Lung (tissue), 16 donors: ENCODE data around the gene NME8. TPM values are rescaled to one million over a fixed set of nuclear protein-coding genes. Genes with fewer than 3 reads are reported as not detected.
"Not testable (repeated sequence)": the region's sequence is repeated elsewhere in the genome, so short reads cannot be mapped to it uniquely, and the experiment has no call there.

Experiments
- ATAC-seq: fragments of 200-7000 bp; cut with Tn5 transposase; one replicate; pipeline ENCODE4 v1.9.1; 2020; ENCODE audit warnings: moderate number of reproducible peaks; ENCODE audit not compliant: insufficient read depth, low FRiP score
- DNase-seq, 3 donors: peaks; one replicate each; pipeline ENCODE4 v3.0.0-alpha.2; 2013 to 2017
- H3K27ac ChIP-seq, 2 donors: one replicate each; pipeline ENCODE4 v1.5.1; 2013; ENCODE audit warnings: mild to moderate bottlenecking in 2 of 2, moderate library complexity in 2 of 2, control low read depth in 1 of 2, inconsistent platforms in 1 of 2, low read depth in 1 of 2, low read length in 1 of 2
- H3K27me3 ChIP-seq, 3 donors: one replicate each; pipeline ENCODE4 v1.5.1; 2013; ENCODE audit warnings: low read length in 2 of 3; ENCODE audit not compliant: control insufficient read depth in 3 of 3, insufficient read depth in 3 of 3
- H3K36me3 ChIP-seq, 4 donors: one replicate each; pipeline ENCODE4 v1.5.1; 2013; ENCODE audit warnings: low read length in 4 of 4, mild to moderate bottlenecking in 1 of 4, moderate library complexity in 1 of 4; ENCODE audit not compliant: control insufficient read depth in 4 of 4, insufficient read depth in 4 of 4
- H3K4me1 ChIP-seq, 5 donors: one replicate each; pipeline ENCODE4 v1.5.1; 2013; ENCODE audit warnings: low read length in 5 of 5, mild to moderate bottlenecking in 2 of 5, moderate library complexity in 1 of 5; ENCODE audit not compliant: control insufficient read depth in 5 of 5, insufficient read depth in 5 of 5
- H3K4me3 ChIP-seq: one replicate; pipeline ENCODE4 v1.5.1; 2013; ENCODE audit warnings: mild to moderate bottlenecking, control low read depth, moderate library complexity
- H3K9ac ChIP-seq, 2 donors: one replicate each; pipeline ENCODE4 v1.5.1; 2013; ENCODE audit warnings: low read length in 2 of 2, control low read depth in 1 of 2; ENCODE audit not compliant: insufficient read depth in 1 of 2
- H3K9me3 ChIP-seq, 4 donors: one replicate each; pipeline ENCODE4 v1.5.1; 2013; ENCODE audit warnings: low read length in 3 of 4, mild to moderate bottlenecking in 1 of 4, moderate library complexity in 1 of 4; ENCODE audit not compliant: control insufficient read depth in 4 of 4, insufficient read depth in 3 of 4
- WGBS, 2 donors: extraction: QIAGEN DNeasy Blood & Tissue Kit; methylation state at CpG; one replicate each; pipeline ENCODE4 v1.1.7; 2013; 5-methylcytosine and 5-hydroxymethylcytosine counted together
- long read RNA-seq, 5 donors: transcript quantifications; one replicate each; lab custom pipeline, GENCODE V29; 2026
- polyA plus RNA-seq, 2 donors: library from polyadenylated mRNA; stranded (reverse); fragments of 200-250 nt; gene quantifications; one replicate each; pipeline ENCODE4 v1.2.1, GENCODE V29; 2013
- total RNA-seq, 2 donors: library from RNA; depleted of rRNA in 1 of 2; stranded (reverse); fragments of >200 nt in 1 of 2; gene quantifications; one replicate each; pipeline ENCODE4 v1.2.1, GENCODE V29; 2014 to 2021
- TF ChIP-seq, protein P1 (sequence below): IDR thresholded peaks from 2 replicates; pipeline ENCODE4 v1.5.1; 2012; ENCODE audit warnings: mild to moderate bottlenecking; ENCODE audit errors: control extremely low read depth, extremely low read depth
- donor health status: control.
- donor health status: control.
- donor health status: Bipolar disorder and iron deficiency.
- donor health status: healthy.
- donor health status: DM: yes; HTN: yes; CAD: no.

The NME8 gene, protein sequence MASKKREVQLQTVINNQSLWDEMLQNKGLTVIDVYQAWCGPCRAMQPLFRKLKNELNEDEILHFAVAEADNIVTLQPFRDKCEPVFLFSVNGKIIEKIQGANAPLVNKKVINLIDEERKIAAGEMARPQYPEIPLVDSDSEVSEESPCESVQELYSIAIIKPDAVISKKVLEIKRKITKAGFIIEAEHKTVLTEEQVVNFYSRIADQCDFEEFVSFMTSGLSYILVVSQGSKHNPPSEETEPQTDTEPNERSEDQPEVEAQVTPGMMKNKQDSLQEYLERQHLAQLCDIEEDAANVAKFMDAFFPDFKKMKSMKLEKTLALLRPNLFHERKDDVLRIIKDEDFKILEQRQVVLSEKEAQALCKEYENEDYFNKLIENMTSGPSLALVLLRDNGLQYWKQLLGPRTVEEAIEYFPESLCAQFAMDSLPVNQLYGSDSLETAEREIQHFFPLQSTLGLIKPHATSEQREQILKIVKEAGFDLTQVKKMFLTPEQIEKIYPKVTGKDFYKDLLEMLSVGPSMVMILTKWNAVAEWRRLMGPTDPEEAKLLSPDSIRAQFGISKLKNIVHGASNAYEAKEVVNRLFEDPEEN
- total RNA-seq (under 1 TPM; 0.28 to 0.77 TPM), polyA plus RNA-seq (1 to 10 TPM in 1 of 2 donors, under 1 TPM in 1; 0.65 to 1.8 TPM)
- long read RNA-seq, donor 1 = 0 reads
- long read RNA-seq, donor 2 = 0 reads
- long read RNA-seq, donor 3 = 0 reads
- long read RNA-seq, donor 4 = 0 reads
- long read RNA-seq, donor 5 = 0 reads

DNA sequence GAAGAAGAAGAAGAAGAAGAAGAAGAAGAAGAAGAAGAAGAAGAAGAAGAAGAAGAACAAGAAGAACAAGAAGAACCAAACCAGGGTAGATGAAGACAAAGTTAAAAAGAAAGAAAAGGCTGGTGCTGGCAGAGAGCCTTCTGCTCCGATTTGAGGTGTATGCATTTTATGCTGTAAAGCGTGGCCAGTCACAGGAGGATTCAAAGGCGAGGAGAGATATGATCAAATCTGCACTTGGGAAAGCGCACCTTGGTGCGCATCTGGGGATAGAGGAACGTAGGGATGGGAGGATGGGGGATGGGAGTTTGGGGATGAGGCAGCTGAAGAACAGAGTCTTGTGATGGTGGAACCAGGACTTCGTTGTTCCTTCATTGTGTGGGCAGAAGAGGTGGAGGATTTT lies at the start of gene NME8:
Gene NME8 (plus strand): TSS at position 301 of the 400 bp plus-strand sequence. CDS start 1,670 bp downstream, outside the sequence.
- Histone ChIP-seq H3K27me3 (no peaks in the 10 kb centered on the region), H3K4me1 (no peaks in the 10 kb centered on the region), H3K36me3 (no peaks in the 10 kb centered on the region), H3K9ac (no peak within 1 kb of the TSS), H3K4me3 (no peak within 1 kb of the TSS), H3K27ac (no peak within 1 kb of the TSS), H3K9me3 (no peaks in the 10 kb centered on the region)
- 79 to 89% methylated on average over 7 of the region's 7 CpGs for WGBS, 2 donors
- DNase-seq (no peak), ATAC-seq (no peak)
- TF ChIP-seq, protein P1, sequence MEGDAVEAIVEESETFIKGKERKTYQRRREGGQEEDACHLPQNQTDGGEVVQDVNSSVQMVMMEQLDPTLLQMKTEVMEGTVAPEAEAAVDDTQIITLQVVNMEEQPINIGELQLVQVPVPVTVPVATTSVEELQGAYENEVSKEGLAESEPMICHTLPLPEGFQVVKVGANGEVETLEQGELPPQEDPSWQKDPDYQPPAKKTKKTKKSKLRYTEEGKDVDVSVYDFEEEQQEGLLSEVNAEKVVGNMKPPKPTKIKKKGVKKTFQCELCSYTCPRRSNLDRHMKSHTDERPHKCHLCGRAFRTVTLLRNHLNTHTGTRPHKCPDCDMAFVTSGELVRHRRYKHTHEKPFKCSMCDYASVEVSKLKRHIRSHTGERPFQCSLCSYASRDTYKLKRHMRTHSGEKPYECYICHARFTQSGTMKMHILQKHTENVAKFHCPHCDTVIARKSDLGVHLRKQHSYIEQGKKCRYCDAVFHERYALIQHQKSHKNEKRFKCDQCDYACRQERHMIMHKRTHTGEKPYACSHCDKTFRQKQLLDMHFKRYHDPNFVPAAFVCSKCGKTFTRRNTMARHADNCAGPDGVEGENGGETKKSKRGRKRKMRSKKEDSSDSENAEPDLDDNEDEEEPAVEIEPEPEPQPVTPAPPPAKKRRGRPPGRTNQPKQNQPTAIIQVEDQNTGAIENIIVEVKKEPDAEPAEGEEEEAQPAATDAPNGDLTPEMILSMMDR = no peak

DNA sequence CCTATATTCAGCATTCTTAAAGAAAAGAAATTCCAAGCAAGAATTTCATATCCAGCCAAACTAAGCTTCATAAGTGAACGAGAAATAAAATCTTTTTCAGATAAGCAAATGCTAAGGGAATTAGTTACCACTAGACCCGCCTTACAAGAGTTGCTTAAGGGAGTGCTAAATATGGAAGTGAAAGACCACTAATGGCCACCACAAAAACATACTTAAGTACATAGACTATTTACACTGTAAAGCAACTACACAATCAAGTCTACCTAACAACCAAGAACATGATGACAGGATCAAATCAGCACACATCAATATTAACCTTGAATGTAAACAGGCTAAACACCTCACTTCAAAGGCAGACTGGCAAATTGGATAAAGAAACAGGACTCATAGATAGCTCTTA lies 42.2 kb upstream of the NME8 start:
- Histone ChIP-seq H3K9ac (no peak overlapping the region), H3K27ac (no peak overlapping the region), H3K4me1 (no peaks in the 10 kb centered on the region), H3K36me3 (no peaks in the 10 kb centered on the region), H3K4me3 (no peak overlapping the region), H3K9me3 (peaks cover 0 to 3% (median 0%) of the 10 kb centered on the region in 4 donors), H3K27me3 (no peaks in the 10 kb centered on the region)
- ATAC-seq (no peak), DNase-seq (no peak)
- TF ChIP-seq, protein P1 = no peak
- 87 to 97% methylated on average over 2 of the region's 2 CpGs for WGBS, 2 donors

DNA sequence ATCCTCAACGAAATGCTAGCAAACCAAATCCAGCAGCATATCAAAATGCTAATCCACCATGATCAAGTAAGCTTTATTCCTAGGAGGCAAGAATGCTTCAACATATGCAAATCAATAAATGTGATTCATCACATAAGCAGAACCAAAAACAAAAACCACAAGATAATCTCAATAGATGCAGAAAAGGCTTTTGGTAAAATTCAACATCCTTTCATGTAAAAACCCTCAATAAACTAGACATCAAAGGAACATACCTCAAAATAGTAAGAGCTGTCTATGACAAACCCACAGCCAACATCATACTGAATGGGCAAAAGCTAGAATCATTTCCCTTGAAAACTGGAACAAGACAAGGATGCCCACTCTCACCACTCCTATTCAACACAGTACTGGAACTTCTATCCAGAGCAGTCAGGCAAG lies 36.2 kb upstream of the NME8 start:
- not testable (repeated sequence) for ATAC-seq, H3K9me3 ChIP-seq, H3K4me3 ChIP-seq, H3K36me3 ChIP-seq, DNase-seq, H3K9ac ChIP-seq, H3K27me3 ChIP-seq, H3K27ac ChIP-seq, H3K4me1 ChIP-seq
- WGBS, 2 donors = 87 to 89% methylated on average over 1 of the region's 1 CpG
